ENCODE results near the gene NPPA. TPM values are rescaled to one million over a fixed set of nuclear protein-coding genes. Genes with fewer than 3 reads are reported as not detected.

NPPA gene
- total RNA-seq, 1 experiment from 2014 or later = not detected

GRCh38 chr1:11858968-11859871 lies 11.6 kb upstream of the NPPA start:
- DNase-seq = peak; percentile 85
- Histone ChIP-seq H2AFZ (ENCODE audit: low read length) (no peak overlapping the region), H2BK120ac (ENCODE audit: low read depth, low read length, poor library complexity, severe bottlenecking) (no peak overlapping the region), H4K20me1 (ENCODE audit: control insufficient read depth, insufficient read depth, insufficient read length) (no peaks in the 10 kb centered on the region), H2BK20ac (ENCODE audit: low read depth, low read length, poor library complexity, severe bottlenecking) (no peak overlapping the region), H4K5ac (ENCODE audit: insufficient read length, low read depth, low read length) (no peak overlapping the region), H3K27ac (ENCODE audit: insufficient read length, low read depth, low read length) (no peak overlapping the region), H3K9ac (ENCODE audit: extremely low read depth, insufficient read length, low read length) (no peak overlapping the region), H3K14ac (ENCODE audit: insufficient read depth, low read length) (no peak overlapping the region; the same call in 1 of the 2 replicates), H2AK5ac (ENCODE audit: insufficient read length, low read length) (no peak overlapping the region), H4K91ac (ENCODE audit: insufficient read length, low read depth, low read length) (no peak overlapping the region), H2BK5ac (ENCODE audit: insufficient read length, low read length) (no peak overlapping the region), H3K4me2 (ENCODE audit: insufficient read depth, insufficient read length, low read length) (peak overlapping the region; percentile 17), H3K23ac (ENCODE audit: insufficient read length, low read depth, low read length) (no peak overlapping the region), H3K4me1 (ENCODE audit: insufficient read depth, low read length) (no peaks in the 10 kb centered on the region), H3T11ph (ENCODE audit: low read length) (no peak overlapping the region), H3K79me2 (ENCODE audit: insufficient read depth, low read length) (no peaks in the 10 kb centered on the region), H3K4ac (ENCODE audit: low read depth, low read length) (no peak overlapping the region), H2BK15ac (ENCODE audit: low read depth, low read length) (no peak overlapping the region), H3K23me2 (ENCODE audit: insufficient read length, low read depth, low read length, poor library complexity, severe bottlenecking) (no peaks in the 10 kb centered on the region), H3K18ac (ENCODE audit: insufficient read length, low read depth, low read length) (no peak overlapping the region), H3K56ac (ENCODE audit: insufficient read length, low read depth, low read length) (no peak overlapping the region), H3K9me3 (ENCODE audit: control insufficient read depth, low read depth, low read length) (no peaks in the 10 kb centered on the region), H3K27me3 (ENCODE audit: insufficient read depth, low read length) (no peaks in the 10 kb centered on the region; the same call in 1 of the 2 replicates), H2BK12ac (ENCODE audit: insufficient read length, low read depth, low read length) (no peak overlapping the region), H4K8ac (replicated peaks; ENCODE audit: insufficient read length, low read depth, low read length) (no peak overlapping the region), H3K79me1 (ENCODE audit: insufficient read depth, low read depth, low read length, poor library complexity, severe bottlenecking) (no peaks in the 10 kb centered on the region)
- Mint-ChIP-seq H3K36me3 (ENCODE audit: insufficient read depth in 1 of 3, low read depth in 3 of 3) (no peaks in the 10 kb centered on the region), H3K9me3 (no peaks in the 10 kb centered on the region), H3K4me1 (peaks cover 6 to 15% of the 10 kb centered on the region in 2 experiments; a peak in 3 of 4 replicates), H3K27me3 (ENCODE audit: low read depth) (peaks cover 70% of the 10 kb centered on the region), H3K4me3 (peak overlapping the region in 1 of 2 experiments; percentile 31; a peak in 2 of 5 replicates), H3K27ac (no peak overlapping the region; a peak in 1 of 7 replicates)
- WGBS (ENCODE audit: extremely low coverage, insufficient read length, low lambda C conversion rate) = no CpG with 5 or more reads among the region's 53 CpGs
- TF ChIP-seq, protein P1, sequence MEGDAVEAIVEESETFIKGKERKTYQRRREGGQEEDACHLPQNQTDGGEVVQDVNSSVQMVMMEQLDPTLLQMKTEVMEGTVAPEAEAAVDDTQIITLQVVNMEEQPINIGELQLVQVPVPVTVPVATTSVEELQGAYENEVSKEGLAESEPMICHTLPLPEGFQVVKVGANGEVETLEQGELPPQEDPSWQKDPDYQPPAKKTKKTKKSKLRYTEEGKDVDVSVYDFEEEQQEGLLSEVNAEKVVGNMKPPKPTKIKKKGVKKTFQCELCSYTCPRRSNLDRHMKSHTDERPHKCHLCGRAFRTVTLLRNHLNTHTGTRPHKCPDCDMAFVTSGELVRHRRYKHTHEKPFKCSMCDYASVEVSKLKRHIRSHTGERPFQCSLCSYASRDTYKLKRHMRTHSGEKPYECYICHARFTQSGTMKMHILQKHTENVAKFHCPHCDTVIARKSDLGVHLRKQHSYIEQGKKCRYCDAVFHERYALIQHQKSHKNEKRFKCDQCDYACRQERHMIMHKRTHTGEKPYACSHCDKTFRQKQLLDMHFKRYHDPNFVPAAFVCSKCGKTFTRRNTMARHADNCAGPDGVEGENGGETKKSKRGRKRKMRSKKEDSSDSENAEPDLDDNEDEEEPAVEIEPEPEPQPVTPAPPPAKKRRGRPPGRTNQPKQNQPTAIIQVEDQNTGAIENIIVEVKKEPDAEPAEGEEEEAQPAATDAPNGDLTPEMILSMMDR (conservative IDR thresholded peaks at IDR 0.05) = peak; percentile 49

Measured in H9 (cell line).